ENCODE measurements around the gene TWF2.
"Not testable (repeated sequence)": the region's sequence is repeated elsewhere in the genome, so short reads cannot be mapped to it uniquely, and the experiment has no call there.

TWF2 gene

DNA sequence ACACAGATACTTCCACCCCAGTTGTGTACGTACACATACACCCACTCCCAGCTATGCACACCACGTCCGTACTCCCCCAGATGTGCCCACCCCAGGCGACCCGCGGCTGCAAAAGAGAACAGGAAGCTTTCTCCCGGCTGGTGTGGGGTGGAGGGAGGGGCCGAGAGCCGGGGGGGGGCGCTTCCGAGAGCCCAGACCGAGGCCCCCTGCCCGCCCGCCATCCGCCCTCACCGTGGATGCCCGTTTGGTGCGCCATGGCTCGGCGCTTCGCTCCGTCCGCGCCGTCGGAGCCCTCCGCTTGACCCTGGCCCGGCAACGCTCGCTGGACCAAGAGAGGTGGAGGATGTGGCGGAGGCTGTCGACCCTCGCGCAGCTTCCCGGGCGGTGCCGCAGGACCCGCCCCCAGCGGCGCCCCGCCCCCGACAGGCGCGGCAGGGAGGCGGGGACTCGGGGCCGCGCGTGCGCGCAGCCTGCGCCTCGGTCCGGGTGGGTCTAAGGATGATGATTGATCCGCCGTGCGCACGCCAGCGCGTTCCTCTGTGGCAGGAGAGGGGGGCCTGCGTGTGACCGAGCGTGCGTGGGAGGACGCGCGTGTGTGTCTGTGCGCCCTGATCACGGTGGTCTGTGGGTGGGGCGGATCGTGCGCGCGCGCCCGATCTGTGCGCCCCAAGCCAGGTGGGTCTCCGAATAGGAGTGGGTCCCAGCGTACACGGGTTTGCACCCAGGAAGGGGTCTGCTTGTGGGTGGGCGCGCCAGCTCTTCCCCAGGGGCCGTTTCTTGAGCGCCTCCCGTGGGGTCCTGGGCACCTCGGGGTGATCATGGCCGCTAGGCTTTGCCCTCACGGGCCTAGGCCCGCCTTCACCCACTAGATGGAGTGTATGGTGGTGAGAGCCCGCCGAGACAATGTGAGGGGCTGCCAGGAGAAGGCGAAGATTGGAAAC lies at the start of gene TWF2:
Gene TWF2 (minus strand): TSS at position 398 of the 941 bp plus-strand sequence. CDS start 142 bp downstream, at position 256.
- peak within 1 kb of the TSS; percentile 62 for H3K4me3 ChIP-seq (ENCODE audit: low read depth, low read length)
- TF ChIP-seq, protein P1, sequence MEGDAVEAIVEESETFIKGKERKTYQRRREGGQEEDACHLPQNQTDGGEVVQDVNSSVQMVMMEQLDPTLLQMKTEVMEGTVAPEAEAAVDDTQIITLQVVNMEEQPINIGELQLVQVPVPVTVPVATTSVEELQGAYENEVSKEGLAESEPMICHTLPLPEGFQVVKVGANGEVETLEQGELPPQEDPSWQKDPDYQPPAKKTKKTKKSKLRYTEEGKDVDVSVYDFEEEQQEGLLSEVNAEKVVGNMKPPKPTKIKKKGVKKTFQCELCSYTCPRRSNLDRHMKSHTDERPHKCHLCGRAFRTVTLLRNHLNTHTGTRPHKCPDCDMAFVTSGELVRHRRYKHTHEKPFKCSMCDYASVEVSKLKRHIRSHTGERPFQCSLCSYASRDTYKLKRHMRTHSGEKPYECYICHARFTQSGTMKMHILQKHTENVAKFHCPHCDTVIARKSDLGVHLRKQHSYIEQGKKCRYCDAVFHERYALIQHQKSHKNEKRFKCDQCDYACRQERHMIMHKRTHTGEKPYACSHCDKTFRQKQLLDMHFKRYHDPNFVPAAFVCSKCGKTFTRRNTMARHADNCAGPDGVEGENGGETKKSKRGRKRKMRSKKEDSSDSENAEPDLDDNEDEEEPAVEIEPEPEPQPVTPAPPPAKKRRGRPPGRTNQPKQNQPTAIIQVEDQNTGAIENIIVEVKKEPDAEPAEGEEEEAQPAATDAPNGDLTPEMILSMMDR (IDR thresholded peaks at IDR 0.05; ENCODE audit: low read depth, low read length): peak; percentile 6; the same call in 1 of the 2 replicates

DNA sequence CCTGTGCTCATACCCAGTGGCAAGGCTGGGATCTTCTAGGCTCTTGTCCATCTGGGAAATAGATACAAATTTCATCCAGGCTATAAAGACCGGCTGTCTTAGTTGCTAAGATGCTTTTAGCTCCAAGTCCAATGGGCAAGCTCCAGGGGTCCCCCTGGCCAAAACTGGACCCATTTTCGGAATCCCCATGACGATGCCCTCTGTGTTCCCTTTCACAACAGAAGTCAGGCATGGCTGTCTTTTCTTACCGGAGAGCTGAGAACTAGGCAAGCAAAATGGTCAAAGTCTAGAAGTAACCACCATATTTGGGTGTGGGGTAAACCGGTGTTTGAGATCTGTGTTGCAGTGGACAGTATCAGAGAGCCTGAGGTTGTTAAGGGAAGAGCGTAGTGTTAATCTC lies 49.7 kb upstream of the TWF2 start:
- peak overlapping the region; percentile 91 for H3K4me3 ChIP-seq (ENCODE audit: low read depth, low read length)
- TF ChIP-seq, protein P1 (IDR thresholded peaks at IDR 0.05; ENCODE audit: low read depth, low read length): no peak

DNA sequence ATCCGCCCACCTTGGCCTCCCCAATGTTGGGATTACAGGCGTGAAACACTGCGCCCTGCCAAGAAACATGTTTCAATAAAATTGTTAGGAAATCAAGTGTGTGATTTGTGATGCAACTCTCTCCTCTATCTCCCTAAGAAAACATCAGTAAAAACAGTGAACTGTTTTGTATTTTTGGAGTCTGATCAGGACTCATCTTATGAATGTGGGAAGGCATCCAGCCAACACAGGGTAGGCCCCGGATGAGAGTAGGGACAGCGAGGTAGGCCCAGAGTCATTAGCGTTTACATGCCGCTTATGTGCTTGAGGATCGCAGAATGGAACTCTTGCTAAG lies 47.8 kb upstream of the TWF2 start:
- H3K4me3 ChIP-seq (ENCODE audit: low read depth, low read length): peak overlapping the region; percentile 91
- TF ChIP-seq, protein P1 (IDR thresholded peaks at IDR 0.05; ENCODE audit: low read depth, low read length): no peak

DNA sequence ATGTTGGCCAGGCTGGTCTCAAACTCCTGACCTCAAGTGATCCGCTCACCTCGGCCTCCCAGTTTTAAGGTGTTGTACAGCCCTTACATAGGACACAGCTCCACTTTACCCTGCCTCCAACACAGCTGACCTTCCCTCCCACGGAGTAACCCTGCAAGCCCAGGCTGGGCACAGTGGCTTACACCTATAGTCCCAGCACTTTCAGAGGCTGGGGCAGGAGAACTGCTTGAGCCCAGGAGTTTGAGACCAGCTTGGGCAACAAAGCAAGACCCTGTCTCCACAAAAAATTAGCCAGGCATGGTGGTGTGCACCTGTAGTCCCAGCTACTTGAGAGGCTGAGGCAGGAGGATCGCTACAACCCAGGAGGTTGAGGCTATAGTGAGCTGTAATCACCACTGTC lies 45.1 kb upstream of the TWF2 start:
- not testable (repeated sequence) for H3K4me3 ChIP-seq (ENCODE audit: low read depth, low read length)

DNA sequence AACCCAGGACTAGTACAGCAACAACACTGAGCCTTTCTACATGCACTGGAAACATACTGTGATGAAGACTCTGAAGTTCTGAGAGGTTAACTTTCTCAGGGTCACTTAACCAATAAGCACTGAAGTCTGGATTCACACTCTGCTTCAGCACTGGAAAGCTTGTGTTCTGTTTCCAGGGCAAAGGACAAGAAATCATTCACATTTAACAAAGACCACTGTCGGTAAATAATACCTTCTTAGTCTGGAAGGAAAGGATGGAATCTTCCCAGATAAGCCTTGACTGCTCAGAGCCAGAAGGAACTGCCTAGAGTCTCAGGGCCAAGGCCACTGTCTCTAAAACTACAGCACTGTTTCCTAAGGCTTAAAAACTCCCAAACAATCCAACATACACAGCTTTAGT lies 44.3 kb upstream of the TWF2 start:
- TF ChIP-seq, protein P1 (IDR thresholded peaks at IDR 0.05; ENCODE audit: low read depth, low read length): no peak
- H3K4me3 ChIP-seq (ENCODE audit: low read depth, low read length): no peak overlapping the region

DNA sequence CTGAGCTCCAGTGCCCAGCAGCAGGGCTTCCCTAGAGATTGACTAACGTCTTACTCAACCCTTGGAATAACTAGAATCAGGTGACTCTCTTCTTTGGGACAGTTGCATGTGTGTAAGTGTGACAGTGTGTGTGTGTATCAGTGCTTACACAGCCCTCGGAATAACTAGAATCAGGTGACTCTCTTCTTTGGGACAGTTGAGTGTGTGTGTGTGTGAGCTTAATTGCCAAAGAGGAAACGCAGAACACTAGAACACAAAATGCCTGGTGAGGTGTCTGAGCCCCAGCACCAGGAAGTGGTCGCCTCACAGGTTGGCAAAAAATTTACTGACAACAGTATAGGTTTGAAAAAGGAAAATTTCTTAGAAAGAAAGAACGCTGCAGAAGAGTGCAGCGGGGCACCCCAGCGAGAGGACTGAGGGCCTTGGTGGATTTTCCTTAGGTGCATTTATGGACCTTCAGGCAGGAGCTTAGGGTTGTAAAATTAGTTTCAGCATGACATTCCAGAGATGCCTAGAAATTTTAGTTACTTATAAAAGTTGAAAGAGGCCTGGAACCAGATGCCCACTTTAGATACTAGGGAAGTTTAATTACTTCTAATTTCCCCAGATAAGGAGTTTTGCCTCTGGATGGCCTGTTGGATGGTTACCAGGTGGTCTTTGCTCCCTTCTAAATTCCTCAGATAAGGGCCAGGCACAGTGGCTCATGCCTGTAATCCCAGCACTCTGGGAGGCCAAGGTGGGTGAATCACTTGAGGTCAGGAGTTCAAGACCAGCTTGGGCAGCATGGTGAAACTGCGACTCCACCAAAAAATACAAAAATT lies 43.2 kb upstream of the TWF2 start:
- no peak overlapping the region for H3K4me3 ChIP-seq (ENCODE audit: low read depth, low read length)

DNA sequence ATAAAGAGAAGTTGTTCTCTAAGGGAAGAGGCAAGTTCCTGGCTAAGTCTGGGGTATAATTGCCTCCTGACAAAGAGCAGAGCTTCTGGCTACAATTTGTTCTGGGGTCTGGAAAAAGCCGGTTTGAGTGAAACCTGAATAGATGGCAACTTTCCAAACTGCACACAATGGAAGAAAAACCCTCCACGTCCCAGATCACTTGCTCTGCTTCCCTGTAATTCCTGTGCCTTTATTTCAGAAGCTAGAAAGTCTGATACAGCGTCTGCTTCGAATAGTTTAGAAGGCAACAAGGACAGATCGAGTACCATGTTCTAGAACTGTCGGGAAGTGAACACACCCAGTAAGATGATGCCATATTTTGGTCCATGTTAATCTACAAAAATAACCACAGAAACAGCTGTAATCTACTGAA lies 41.1 kb upstream of the TWF2 start:
- TF ChIP-seq, protein P1 (IDR thresholded peaks at IDR 0.05; ENCODE audit: low read depth, low read length): no peak
- H3K4me3 ChIP-seq (ENCODE audit: low read depth, low read length): no peak overlapping the region

More for the DNA sequence above, 43.2 kb upstream of the TWF2 start:
- TF ChIP-seq, protein P1 (IDR thresholded peaks at IDR 0.05; ENCODE audit: low read depth, low read length): no peak

Measured in WI38 (cell line).